ENCODE results near the gene GPRIN2.

Gene GPRIN2

GRCh38 chr10:46547541-46548497, 8.6 kb downstream of the GPRIN2 start:
- no peak for DNase-seq

DNA sequence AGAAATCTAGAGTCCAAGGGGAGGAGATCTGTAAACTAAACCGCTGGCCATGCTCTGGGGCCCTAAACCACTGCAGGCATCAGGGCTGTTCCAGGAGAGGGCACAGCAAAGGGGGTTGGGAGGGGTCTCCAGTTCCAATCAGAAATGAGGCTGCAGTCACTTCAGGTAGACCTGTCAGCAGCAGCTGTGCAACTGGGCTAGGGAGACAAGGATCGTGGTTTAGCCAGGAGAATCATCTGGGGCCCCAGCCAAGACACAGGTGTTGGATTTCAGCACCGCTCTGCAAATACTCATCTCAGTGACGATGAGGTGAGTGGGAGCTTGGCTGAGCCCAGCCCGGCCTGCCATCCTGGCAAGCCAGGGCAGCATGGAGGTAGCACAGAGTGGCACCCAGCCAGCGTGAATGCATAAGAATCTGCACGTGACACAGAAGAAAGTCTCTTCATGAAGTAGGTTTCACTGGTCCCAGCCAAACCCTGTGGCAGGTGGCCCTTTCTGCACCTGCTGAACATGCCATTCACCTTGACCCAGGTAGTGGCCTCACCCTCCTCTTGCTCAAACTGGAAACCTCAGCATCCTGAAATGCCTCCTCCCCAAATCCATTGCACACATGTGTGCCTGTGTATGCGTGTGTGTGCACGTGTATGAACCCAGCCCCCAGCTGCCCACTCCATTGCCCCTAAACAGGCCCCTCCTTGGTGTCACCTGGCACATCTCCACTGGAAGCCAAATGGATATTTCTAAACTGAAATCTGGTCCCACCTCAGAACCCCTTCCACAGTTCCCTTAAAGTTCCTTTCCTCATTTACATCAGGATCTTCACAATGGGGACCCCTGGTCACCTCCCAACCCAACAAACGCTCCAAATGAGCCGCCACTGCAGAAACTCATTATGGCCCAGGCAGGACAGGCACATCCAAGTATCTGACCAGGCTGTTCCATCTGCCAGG, 9.6 kb downstream of the GPRIN2 start:
- no peak for DNase-seq

DNA sequence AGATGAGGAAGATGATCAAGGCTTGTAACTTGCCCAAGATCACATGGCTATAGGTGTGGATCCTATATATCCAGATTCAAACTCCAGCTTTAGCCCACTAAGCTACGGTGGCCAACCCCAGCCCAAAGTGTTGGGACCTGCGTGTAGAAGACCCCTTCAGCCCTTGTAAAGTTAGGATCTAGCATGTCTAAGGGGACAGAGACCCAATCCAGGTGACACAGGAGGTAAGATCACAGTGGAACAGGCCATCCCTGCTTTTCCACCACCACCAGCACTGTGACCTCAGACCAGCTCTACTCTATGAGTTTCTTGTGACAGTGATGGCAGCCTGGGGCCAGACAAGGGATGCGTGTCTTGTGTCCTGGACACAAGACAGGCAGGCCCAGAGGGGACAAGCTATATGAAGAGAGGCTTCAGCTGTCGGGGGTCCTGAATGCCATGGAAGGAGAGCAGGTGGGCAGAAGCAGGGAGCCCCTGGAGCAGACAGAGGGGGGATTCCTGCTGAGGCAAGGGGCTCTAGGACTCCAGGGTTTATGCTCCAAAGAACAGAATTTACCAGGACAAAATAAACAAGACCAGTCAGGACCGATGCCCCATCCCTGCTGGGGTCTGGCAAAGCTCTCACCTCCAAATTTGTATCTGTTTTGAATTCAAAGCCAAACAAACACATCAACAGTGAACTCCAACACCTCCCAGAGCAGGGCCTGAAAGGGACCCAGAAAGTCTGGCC, 10.4 kb downstream of the GPRIN2 start:
- DNase-seq = no peak

GRCh38 chr10:46544989-46545791, 11.3 kb downstream of the GPRIN2 start:
- peak; percentile 20 to 50 for DNase-seq

DNA sequence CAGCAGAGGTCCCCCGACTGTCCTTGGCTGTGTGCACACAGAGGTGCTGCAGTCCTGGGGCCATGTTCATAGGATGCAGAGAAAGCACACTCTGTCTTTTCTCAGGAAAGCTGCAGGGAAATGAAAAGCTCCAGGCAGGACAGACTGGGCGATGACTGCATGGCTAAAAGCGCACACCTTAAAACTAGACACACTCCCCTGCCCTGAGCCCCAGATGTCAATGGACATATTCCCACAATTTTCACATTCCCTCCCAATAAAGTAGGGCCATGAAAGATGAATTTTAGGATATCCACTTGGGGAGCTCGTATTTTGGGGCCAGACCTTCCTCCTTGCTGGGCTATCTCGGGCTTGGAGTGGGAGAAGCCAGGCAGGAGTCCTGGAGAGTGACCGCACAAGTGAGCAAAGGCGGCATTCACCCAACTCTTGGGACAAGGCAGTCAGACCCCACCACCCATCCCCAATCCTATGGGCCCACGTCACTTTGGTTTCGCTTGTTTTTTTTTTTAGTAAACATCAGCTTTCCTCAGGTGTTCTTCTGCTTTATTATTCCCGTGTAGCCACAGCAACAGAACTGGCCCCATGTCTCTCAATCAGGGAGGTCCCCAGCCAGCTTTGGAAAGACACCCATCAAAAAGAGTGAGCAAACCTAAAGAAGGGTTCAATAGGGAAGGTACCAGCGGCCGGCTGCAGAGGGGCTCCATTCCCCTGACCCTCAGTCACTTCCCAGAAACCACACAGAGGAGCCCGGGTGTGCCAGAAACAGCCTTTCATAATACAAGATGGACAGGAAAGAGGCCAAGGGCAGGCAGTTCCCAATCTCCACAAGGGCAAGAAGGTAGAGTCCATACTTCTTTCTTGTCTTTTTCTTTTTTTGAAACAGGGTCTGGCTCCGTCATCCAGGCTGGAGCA, 12.7 kb downstream of the GPRIN2 start:
- DNase-seq = no peak

DNA sequence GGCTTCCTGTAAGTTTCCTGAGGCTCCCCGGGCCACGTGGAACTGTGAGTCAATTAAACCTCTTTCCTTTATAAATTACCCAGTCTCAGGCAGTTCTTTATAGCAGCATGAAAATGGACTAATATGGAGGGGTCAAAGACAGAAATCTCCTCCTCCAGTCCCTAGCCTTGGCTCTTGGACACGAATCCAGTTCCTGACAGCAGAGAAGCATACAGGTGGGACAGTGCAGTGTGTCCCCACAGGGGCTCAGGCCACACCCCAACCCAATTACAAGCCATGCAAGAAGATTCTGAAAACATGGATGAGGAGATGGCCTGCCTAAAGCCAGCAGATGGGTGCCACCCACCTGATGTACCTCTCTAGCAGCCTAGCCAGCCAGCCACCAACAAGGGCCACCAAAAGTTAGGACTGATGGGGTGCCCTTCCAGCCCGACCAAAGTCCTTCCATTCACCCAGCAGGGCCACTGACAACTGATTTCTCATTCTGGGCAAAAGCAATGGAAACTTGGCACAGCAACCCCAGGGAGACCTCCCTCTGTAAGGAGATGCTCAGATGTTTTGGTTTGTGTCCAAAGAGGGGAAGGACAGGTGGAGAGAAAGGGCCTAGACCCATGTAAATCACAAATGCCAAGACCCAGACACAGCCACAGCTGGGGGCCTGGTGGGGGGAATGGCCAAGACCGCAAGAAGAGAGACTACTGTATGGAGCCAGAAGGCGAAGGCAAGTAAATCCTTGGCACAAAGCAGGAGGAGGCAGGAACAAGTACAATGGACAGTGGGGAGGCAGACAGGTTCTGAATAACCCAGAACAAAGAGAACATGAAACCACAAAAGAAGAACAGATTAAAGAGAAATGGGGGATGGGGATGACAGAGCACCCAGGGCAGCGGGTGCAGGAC, 13.6 kb downstream of the GPRIN2 start:
- DNase-seq = no peak

DNA sequence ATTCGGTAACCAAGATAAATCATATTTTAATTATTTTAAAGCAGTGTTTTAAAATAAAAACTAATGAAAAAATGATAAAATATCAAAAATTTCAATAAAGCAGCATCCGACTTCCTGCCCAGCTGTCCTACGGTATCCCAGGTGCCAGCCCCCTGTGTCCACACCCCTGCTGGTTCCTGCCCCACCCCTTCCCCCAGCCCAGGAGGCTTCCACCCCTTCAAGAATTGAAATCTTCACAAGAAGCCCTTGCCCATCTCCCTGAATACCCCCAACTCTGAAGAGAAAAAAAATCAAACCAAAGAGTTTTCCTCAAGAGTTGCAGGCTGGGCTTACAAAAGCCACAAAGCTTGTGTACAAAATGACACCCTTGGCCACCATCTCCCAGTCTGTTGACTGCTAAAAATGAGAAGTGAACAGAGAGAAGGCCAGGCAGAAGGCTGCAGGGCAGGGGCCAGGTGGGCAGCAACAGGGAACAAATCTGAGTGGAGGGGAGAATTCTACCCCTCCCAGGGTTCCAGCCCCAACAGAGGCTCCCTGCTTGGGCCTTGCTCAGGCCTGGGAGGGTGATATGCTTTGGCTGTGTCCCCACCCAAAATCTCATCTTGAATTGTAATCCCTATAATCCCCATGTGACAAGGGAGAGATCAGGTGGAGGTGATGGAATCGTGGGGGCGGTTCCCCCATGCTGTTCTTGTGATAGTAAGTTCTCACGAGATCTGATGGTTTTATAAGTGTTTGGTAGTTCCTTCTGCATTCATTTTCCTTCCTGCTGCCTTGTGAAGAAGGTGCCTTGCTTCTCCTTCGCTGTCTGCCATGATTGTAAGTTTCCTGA, 14.5 kb downstream of the GPRIN2 start:
- no peak for DNase-seq

DNA sequence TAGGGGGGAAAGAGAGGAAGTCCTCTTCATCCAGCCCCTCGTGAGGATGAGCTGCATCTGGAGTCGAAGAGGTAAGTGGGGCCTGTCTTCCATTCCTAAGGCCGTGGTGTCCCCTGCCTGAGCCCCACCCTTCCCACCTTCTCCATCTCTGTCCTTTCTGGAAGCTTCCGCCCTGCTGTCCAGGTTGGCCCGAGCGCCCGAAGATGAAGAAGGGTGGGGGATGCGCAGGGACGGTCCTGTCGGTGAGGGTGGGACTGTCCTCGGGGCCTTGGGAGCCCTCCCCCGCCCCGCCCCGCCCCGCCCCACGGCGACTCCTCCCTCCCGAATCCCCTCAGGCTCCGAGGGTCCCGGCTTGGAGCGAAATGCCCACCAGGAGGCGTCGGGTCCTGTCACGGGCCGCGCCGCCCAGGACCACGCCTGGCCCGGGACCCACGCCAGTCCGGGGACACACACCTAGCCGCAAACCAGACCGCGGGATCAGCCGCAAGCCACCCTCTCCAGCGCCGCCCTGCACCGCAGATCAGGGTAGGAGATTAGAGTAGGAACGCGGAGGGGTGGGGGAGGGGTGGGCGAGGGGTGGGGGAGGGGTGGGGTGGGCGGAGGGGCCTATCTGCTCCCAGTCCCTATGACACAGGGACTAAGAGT, 15.3 kb downstream of the GPRIN2 start:
- DNase-seq = no peak

GRCh38 chr10:46540412-46541016, 15.9 kb downstream of the GPRIN2 start:
- no peak for DNase-seq

DNA sequence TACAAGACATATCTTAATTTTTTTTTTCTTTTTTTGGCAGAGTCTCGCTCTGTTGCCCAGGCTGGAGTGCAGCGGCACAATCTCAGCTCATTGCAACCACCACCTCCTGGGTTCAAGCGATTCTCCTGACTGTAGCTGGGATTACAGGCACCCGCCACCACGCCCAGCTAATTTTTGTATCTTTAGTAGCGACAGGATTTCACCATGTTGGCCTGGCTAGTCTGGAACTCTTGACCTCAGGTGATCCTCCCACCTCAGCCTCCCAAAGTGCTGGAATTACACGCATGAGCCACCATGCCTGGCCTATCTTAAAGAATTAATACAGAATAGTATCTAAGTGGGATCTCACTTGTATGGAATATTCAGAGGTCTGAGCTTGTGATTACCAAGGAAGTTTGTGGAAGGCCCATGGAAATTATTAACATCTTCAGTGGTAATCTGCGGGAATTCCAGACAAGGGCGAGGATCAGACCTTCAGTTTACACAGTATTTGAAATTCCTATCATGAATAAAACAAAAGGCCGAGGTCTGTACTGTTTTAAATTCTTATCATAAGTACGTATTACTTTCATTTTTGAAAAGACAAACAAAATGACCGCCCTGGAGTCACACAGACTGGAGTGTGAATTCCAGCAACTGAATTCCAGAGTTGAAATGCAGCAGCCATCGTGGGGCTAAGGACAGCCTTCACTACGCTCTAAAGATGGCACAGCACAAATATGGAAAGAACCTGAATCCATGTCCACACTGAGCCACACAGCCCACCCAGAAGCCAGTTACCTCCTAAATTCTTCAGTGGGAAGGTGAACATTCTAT, 16.7 kb downstream of the GPRIN2 start:
- DNase-seq = no peak

DNA sequence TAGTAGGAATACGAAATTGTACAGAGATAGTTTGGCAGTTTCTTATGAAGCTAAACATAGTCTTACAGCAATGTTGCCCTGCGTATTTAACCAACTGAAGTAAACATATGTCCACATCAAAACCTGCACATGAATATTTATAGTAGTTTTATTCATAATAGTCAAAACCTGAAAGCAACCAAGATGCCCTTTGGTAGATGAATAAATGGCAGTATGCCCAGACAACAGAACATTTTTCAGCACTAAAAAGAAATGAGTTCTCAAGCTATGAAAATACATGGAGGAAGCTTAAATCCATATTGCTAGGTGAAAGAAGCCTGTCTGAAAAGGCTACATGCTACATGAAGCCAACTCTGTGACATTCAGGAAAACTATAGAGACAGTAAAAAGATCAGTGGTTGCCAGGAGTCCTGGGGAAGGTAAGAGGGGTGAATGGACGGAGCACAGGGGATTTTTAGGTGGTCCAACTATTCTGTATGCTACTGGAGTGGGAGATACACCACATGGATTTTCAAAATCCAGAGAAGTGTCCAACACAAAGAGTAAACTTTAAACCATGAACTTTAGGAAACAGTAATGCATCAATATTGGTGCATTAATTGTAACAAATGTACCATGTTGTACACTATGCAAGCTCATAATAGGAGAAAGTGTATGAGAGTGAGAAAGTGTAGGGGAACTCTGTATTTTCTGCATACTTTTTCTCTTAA, 17.6 kb downstream of the GPRIN2 start:
- no peak for DNase-seq

- no peak for DNase-seq
Measured at GRCh38 chr10:46538155-46538554, 18.3 kb downstream of the GPRIN2 start.

DNA sequence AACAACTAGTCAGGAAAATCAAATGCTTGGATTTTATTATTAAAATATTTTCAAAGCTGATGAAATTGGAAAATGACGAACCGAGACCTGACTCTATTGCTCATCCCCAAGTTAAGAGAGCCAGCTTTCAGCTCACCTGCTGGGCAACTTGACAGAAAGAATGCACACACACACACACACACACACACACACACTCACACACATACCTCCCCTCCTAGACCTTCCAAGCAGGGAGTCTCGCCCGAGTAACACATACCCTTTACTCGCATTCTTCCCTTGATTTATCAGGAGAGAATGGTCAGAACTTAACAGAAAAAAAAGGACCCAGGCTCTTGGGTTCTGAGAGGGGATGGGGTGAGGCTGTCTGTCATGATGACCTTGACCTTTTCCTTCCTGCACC, 19.1 kb downstream of the GPRIN2 start:
- DNase-seq = no peak

DNA sequence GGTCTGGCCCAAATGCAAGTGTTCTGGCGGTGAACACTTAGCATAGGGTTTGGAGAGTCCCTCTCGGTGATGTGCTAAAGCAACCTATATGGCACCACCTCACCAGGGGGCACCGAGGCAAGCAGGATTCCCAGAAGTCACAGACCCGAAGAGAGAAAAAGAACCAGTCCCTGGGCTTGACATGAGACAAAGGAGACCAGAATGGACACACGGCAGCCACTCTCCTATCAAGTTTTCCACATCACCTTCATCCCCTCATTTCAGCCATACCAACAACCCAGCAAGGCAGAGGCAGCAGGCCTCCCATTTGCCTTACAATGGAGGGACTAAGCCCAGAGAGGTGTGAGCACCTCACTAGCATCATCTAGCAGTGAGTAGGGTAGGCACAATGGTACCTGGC, 19.7 kb downstream of the GPRIN2 start:
- no peak for DNase-seq

GRCh38 chr10:46536171-46536570, 20.3 kb downstream of the GPRIN2 start:
- DNase-seq = no peak

DNA sequence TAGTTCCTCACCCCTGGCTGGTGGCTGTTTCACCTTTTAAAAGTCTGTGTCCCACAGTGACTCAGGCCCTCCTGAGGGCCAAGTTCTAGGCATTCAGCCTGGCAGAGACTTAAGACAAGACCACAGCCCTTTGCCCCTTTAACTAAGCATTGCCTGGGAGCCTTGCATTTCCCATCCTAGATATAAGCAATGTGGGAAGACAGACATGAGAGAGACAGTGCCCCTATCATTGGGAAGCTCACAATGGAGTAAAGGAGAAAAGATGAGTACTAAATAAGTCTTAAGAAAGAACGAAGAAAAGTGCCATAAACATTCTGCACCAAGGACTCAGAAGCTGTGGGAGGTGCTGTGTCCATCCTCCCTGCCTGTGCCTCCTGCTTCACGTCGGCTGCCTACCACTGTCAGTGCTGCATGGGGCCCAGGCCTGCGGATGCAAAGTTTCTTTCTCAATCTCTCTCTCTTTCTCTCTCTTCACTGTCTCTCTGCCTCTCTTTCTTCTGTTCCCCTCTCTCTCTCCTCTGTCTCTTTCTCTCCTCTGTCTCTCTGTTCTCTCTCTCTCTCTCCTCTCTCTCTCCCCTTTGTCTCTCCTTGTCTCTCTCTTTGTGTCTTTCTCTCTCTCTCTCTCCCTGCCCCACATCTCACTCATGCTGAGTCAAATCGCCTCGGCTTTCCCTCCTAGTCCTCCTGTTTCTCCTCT, 21.5 kb downstream of the GPRIN2 start:
- DNase-seq = no peak
